ENCODE results near the gene COG7. TPM values are rescaled to one million over a fixed set of nuclear protein-coding genes. Genes with fewer than 3 reads are reported as not detected.

COG7 gene
- total and polyA plus RNA-seq, 9 donors = 13.8 to 21.5 (median 19.0) TPM

GRCh38 chr16:23409522-23409921 is 43.5 kb downstream of the COG7 start:
- Histone ChIP-seq H3K27me3 (no peaks in the 10 kb centered on the region), H3K4me1 (ENCODE audit: insufficient read depth) (no peaks in the 10 kb centered on the region), H3K4me3 (no peak overlapping the region), H3K27ac (no peak overlapping the region), H3K36me3 (no peaks in the 10 kb centered on the region), H3K9me3 (no peaks in the 10 kb centered on the region)
- no peak for DNase-seq
- intact Hi-C loops (cut with DNase I) = no loop called here
- WGBS, 3 donors = 87 to 92% (median 88%) methylated on average over 2 of the region's 2 CpGs
- TF ChIP-seq POLR2A (IDR thresholded peaks at IDR 0.05) (no peak), CTCF (IDR thresholded peaks at IDR 0.05) (no peak), EP300 (IDR thresholded peaks at IDR 0.05) (no peak)

DNA sequence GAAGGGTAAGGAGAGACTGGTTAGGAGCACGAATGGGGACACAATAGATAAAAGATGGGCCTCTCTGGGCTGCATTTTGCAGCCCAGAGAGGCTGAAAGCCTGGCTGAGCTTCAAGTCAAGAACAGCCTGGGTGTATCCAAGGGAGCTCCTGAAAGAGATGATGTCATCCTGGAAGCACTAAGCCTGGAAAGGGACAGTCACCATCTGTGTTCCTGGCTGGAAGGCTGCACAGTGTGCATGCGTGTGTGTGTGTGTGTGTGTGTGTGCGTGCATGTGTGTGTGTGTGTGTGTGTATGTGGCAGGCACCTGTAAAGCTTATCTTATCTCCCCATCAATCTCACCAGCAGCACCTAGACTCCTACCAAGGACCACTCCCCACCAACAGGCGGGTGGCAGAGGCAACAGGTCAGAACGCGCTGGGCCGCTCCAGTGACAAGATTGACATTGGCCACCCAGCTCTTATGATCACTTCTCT is 44.1 kb downstream of the COG7 start:
- H3K36me3 ChIP-seq = no peaks in the 10 kb centered on the region
- H3K27me3 ChIP-seq = no peaks in the 10 kb centered on the region
- no peak for DNase-seq
- no peak overlapping the region for H3K4me3 ChIP-seq
- H3K27ac ChIP-seq = no peak overlapping the region
- no peaks in the 10 kb centered on the region for H3K9me3 ChIP-seq
- intact Hi-C loops (cut with DNase I) = no loop called here
- WGBS, 3 donors = 80 to 90% (median 89%) methylated on average over 7 of the region's 7 CpGs
- no peaks in the 10 kb centered on the region for H3K4me1 ChIP-seq (ENCODE audit: insufficient read depth)
- TF ChIP-seq EP300 (IDR thresholded peaks at IDR 0.05) (no peak), POLR2A (IDR thresholded peaks at IDR 0.05) (no peak), CTCF (IDR thresholded peaks at IDR 0.05) (no peak)

GRCh38 chr16:23408242-23408822 is 44.7 kb downstream of the COG7 start:
- no peak for DNase-seq
- no peaks in the 10 kb centered on the region for H3K36me3 ChIP-seq
- H3K27ac ChIP-seq = no peak overlapping the region
- H3K27me3 ChIP-seq = no peaks in the 10 kb centered on the region
- no peak overlapping the region for H3K4me3 ChIP-seq
- TF ChIP-seq EP300 (IDR thresholded peaks at IDR 0.05) (no peak), CTCF (IDR thresholded peaks at IDR 0.05) (no peak), POLR2A (IDR thresholded peaks at IDR 0.05) (no peak)
- WGBS, 3 donors = 90 to 97% (median 94%) methylated on average over 14 to 20 of the region's 21 CpGs
- no peaks in the 10 kb centered on the region for H3K9me3 ChIP-seq
- no peaks in the 10 kb centered on the region for H3K4me1 ChIP-seq (ENCODE audit: insufficient read depth)
- intact Hi-C loops (cut with DNase I) = no loop called here

DNA sequence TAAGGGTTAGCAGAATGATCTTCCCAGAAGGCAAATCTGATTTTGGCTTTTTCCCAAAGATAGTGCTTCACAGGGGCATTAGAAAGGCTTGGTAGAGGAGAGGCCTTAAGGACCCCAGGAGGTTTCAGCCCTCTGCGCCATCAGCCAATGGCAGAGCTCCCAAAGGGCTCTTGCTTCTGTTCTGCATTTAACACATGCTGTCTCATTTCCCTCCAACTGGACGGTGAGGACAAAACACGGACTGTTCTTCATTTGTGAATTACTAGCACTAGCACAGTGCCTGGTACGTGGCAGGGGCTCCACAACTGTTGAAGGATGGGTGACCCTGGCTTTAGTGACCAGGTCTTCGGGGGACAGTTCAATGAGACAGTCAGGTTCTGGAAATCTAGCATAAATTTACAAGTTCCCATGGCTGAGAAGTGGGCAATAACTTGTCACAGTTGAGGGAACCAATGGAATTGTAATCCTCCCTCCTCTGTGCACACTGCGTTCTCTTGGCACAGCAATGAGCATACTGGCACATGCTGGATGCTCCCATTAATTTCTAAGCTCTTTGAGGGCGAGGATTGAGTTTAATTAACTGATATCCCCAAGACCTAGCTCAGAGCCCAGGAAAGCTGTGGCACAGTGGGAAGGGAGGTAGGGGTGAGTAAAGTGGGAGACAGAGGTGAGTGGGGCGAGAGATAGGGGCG is 45.4 kb downstream of the COG7 start:
- Histone ChIP-seq H3K4me3 (no peak overlapping the region), H3K36me3 (no peaks in the 10 kb centered on the region), H3K9me3 (no peaks in the 10 kb centered on the region), H3K27ac (no peak overlapping the region), H3K27me3 (no peaks in the 10 kb centered on the region), H3K4me1 (ENCODE audit: insufficient read depth) (no peaks in the 10 kb centered on the region)
- no peak for DNase-seq
- TF ChIP-seq CTCF (IDR thresholded peaks at IDR 0.05) (no peak), POLR2A (IDR thresholded peaks at IDR 0.05) (no peak), EP300 (IDR thresholded peaks at IDR 0.05) (no peak)
- intact Hi-C loops (cut with DNase I) = no loop called here
- 93 to 95% (median 95%) methylated on average over 7 to 9 of the region's 9 CpGs for WGBS, 3 donors

Data from ovary (tissue), 9 donors.